Colon (tissue), 2 donors: ENCODE results near the gene CLPSL2.

ENCODE experiments used
- FAIRE-seq: peaks from 2 replicates; lab custom pipeline; 2012; peaks lifted over from hg19 to GRCh38; lab: Jason Lieb, UNC
- donor health status: control.
- donor health status: control.

CLPSL2 gene

GRCh38 chr6:35787266-35788218, 11.1 kb downstream of the CLPSL2 start:
- no peak for FAIRE-seq

GRCh38 chr6:35788423-35788982, 12.1 kb downstream of the CLPSL2 start:
- FAIRE-seq, result no peak

- FAIRE-seq, result no peak
Observed at GRCh38 chr6:35790683-35791082, 14.3 kb downstream of the CLPSL2 start.

- FAIRE-seq, result no peak
Observed at GRCh38 chr6:35794536-35795452, 18.4 kb downstream of the CLPSL2 start.

GRCh38 chr6:35795453-35796071, 19.2 kb downstream of the CLPSL2 start:
- no peak for FAIRE-seq

- no peak for FAIRE-seq
Observed at GRCh38 chr6:35796236-35796635, 19.8 kb downstream of the CLPSL2 start.

- no peak for FAIRE-seq
Observed at GRCh38 chr6:35797837-35798526, 21.6 kb downstream of the CLPSL2 start.

- no peak for FAIRE-seq
Observed at GRCh38 chr6:35798706-35799105, 22.3 kb downstream of the CLPSL2 start.

- FAIRE-seq, result no peak
Observed at GRCh38 chr6:35801148-35801547, 24.8 kb downstream of the CLPSL2 start.

- FAIRE-seq, result no peak
Observed at GRCh38 chr6:35804996-35805736, 28.8 kb downstream of the CLPSL2 start, which contains the start of gene LHFPL5. TSS of gene LHFPL5 (plus strand) at chr6:35805352. CDS start at chr6:35805671, 319 bp downstream.

- FAIRE-seq, result no peak
Observed at GRCh38 chr6:35808688-35809087, 32.3 kb downstream of the CLPSL2 start.

GRCh38 chr6:35809809-35810208, 33.4 kb downstream of the CLPSL2 start:
- FAIRE-seq, result no peak

GRCh38 chr6:35810971-35811698, 34.7 kb downstream of the CLPSL2 start:
- FAIRE-seq, result no peak

- FAIRE-seq, result no peak
Observed at GRCh38 chr6:35811699-35811995, 35.2 kb downstream of the CLPSL2 start.

GRCh38 chr6:35817515-35817914, 41.1 kb downstream of the CLPSL2 start:
- no peak for FAIRE-seq

- FAIRE-seq, result no peak
Observed at GRCh38 chr6:35823601-35824000, 47.2 kb downstream of the CLPSL2 start.

GRCh38 chr6:35824552-35825192, 48.3 kb downstream of the CLPSL2 start:
- FAIRE-seq, result no peak
